Endothelial cell of umbilical vein (primary cell): ENCODE results near the gene SLC35G3. TPM values are rescaled to one million over a fixed set of nuclear protein-coding genes. Genes with fewer than 3 reads are reported as not detected.

Experiments used
- BruUV-seq: library from RNA; stranded (reverse); fragments of 400-500 nt; replicated peaks from 2 replicates; lab custom pipeline; 2021; lab: Mats Ljungman, UMichigan
- CTCF ChIA-PET: fragments of 300-600, 350-600 bp; sonication (Branson Sonifier 250); formaldehyde crosslinking; loops from one replicate; lab custom pipeline; 2021; ENCODE audit warnings: antibody characterized with exemption, inconsistent platforms; lab: Charles Lee
- POLR2A ChIA-PET: fragments of 300-600, 350-600 bp; sonication (Branson Sonifier 250); formaldehyde crosslinking; loops from one replicate; lab custom pipeline; 2021; ENCODE audit warnings: antibody characterized with exemption, inconsistent platforms; lab: Charles Lee
- DNase-seq: peaks from one replicate; pipeline ENCODE4 v3.0.0-alpha.2; 2011; ENCODE audit warnings: low read depth, low spot score
- FAIRE-seq: peaks from 2 replicates; lab custom pipeline; 2011; peaks lifted over from hg19 to GRCh38; lab: Jason Lieb, UNC
- H2AFZ ChIP-seq: 2 replicates; pipeline ENCODE4 v1.6.0; 2012; ENCODE audit warnings: low read depth, low read length, control low read depth, inconsistent platforms
- H3K27ac ChIP-seq: 2 replicates; pipeline ENCODE4 v1.5.1; 2011; ENCODE audit warnings: low read depth, mild to moderate bottlenecking, control low read depth, low read length, moderate library complexity; ENCODE audit not compliant: insufficient read depth
- H3K27me3 ChIP-seq, 2 experiments: 2 replicates each; pipeline versions ENCODE4 v1.6.0 to v1.6.1; 2011; ENCODE audit warnings: low read length in 2 of 2, mixed read lengths in 1 of 2; ENCODE audit not compliant: control insufficient read depth in 2 of 2, insufficient read depth in 2 of 2
- H3K36me3 ChIP-seq, 2 experiments: 2 replicates in 1 of 2; 3 replicates in 1 of 2; pipeline ENCODE4 v1.5.1; 2011; ENCODE audit warnings: low read length in 2 of 2, mild to moderate bottlenecking in 1 of 2, moderate library complexity in 1 of 2; ENCODE audit not compliant: control insufficient read depth in 2 of 2, insufficient read depth in 2 of 2; ENCODE audit errors: extremely low read depth in 1 of 2
- H3K4me1 ChIP-seq: 3 replicates; pipeline ENCODE4 v1.5.1; 2011; ENCODE audit warnings: mild to moderate bottlenecking, low read length; ENCODE audit not compliant: control insufficient read depth, insufficient read depth; ENCODE audit errors: extremely low read depth
- H3K4me2 ChIP-seq: 2 replicates; pipeline ENCODE4 v1.6.1; 2011; ENCODE audit warnings: low read length, control low read depth, mixed read lengths; ENCODE audit not compliant: insufficient read depth
- H3K4me3 ChIP-seq, 3 experiments: fragments of 200-600 bp in 1 of 3; sonication (generic), shearing (Covaris generic) in 1 of 3; replicated peaks in 1 of 3; 2 replicates each; pipeline ENCODE4 v1.5.1; 2011 to 2016; ENCODE audit warnings: control low read depth in 3 of 3, low read length in 3 of 3, mild to moderate bottlenecking in 2 of 3, inconsistent platforms in 1 of 3, low read depth in 1 of 3, moderate library complexity in 1 of 3; ENCODE audit not compliant: insufficient read depth in 1 of 3
- H3K79me2 ChIP-seq: 2 replicates; pipeline ENCODE4 v1.6.0; 2012; ENCODE audit warnings: low read length, inconsistent platforms; ENCODE audit not compliant: control insufficient read depth, insufficient read depth
- H3K9ac ChIP-seq: replicated peaks from 2 replicates; pipeline ENCODE3; 2011; ENCODE audit warnings: low read length, control low read depth; ENCODE audit not compliant: insufficient read depth; ENCODE audit errors: extremely low read depth
- H3K9me1 ChIP-seq: replicated peaks from 3 replicates; pipeline ENCODE4 v1.6.0; 2011; ENCODE audit warnings: mild to moderate bottlenecking, low read length; ENCODE audit not compliant: control insufficient read depth, insufficient read depth; ENCODE audit errors: extremely low read depth
- H3K9me3 ChIP-seq: replicated peaks from 2 replicates; pipeline ENCODE4 v1.5.1; 2012; ENCODE audit warnings: low read length, inconsistent platforms; ENCODE audit not compliant: control insufficient read depth, insufficient read depth
- H4K20me1 ChIP-seq: replicated peaks from 2 replicates; pipeline ENCODE3; 2011; ENCODE audit warnings: mild to moderate bottlenecking, low read length; ENCODE audit not compliant: control insufficient read depth, insufficient read depth; ENCODE audit errors: extremely low read depth
- EZH2 ChIP-seq: IDR thresholded peaks from 2 replicates; pipeline ENCODE4 v1.6.1; 2012; ENCODE audit warnings: borderline replicate concordance, low read depth, mild to moderate bottlenecking, moderate library complexity, low read length, inconsistent platforms; ENCODE audit not compliant: severe bottlenecking
- FOS ChIP-seq: IDR thresholded peaks from 2 replicates; pipeline ENCODE4 v1.6.1; 2011; ENCODE audit warnings: mild to moderate bottlenecking, low read length, moderate library complexity, borderline replicate concordance; ENCODE audit not compliant: insufficient read depth
- GATA2 ChIP-seq: IDR thresholded peaks from 2 replicates; pipeline ENCODE4 v1.7.0; 2011; ENCODE audit warnings: low read depth, mild to moderate bottlenecking, moderate library complexity, mixed read lengths, low read length; ENCODE audit not compliant: insufficient read length, insufficient read depth
- JUN ChIP-seq: IDR thresholded peaks from 2 replicates; pipeline ENCODE4 v1.6.1; 2011; ENCODE audit warnings: borderline replicate concordance, low read depth; ENCODE audit not compliant: insufficient read length, insufficient read depth
- MYC ChIP-seq: IDR thresholded peaks from one replicate; pipeline ENCODE4 v1.6.1; 2011; ENCODE audit warnings: mild to moderate bottlenecking, low read depth, low read length
- POLR2A ChIP-seq: IDR thresholded peaks from 2 replicates; pipeline ENCODE4 v1.6.1; 2012; ENCODE audit warnings: low read depth, mild to moderate bottlenecking, control low read depth, low read length
- POLR2AphosphoS5 ChIP-seq: IDR thresholded peaks from 2 replicates; pipeline ENCODE4 v1.6.1; 2012; ENCODE audit warnings: low read depth, mild to moderate bottlenecking, control low read depth, low read length, moderate library complexity; ENCODE audit not compliant: insufficient read depth
- dilution Hi-C: fragments of 300-500 bp; cut with MboI; formaldehyde crosslinking; loops from one replicate; pipeline ENCODE4 v1.15.0; 2019; ENCODE audit warnings: low sequenced_read_pairs; ENCODE audit not compliant: extremely low pct_ligation_motif_present
- intact Hi-C: fragments of 100-400 bp; cut with micrococcal nuclease; formaldehyde crosslinking; loops from one replicate; pipeline ENCODE4 v1.10.0; 2022
- polyA plus RNA-seq, 4 experiments: library from polyadenylated mRNA; depleted of rRNA in 3 of 4; stranded (reverse) in 3 of 4; unstranded in 1 of 4; fragments of >200 nt; gene quantifications; 2 replicates each; pipeline versions ENCODE4 v1.2.1 to v1.2.3, GENCODE V29; 2011 to 2012; ENCODE audit warnings: missing spikeins in 1 of 4
- total RNA-seq: library from RNA; stranded (reverse); gene quantifications from 2 replicates; pipeline ENCODE4 v1.2.3, GENCODE V29; 2021
- TF ChIP-seq, protein P1 (sequence below): IDR thresholded peaks from 2 replicates; pipeline ENCODE4 v1.6.1; 2011; ENCODE audit not compliant: insufficient read depth, insufficient read length
- TF ChIP-seq, protein P2 (sequence below), 2 donors: IDR thresholded peaks; 1 replicate in 1 of 2; 2 replicates in 1 of 2; pipeline ENCODE4 v1.5.1; 2011; ENCODE audit warnings: low read length in 2 of 2, mild to moderate bottlenecking in 2 of 2, moderate library complexity in 2 of 2, control low read depth in 1 of 2, inconsistent platforms in 1 of 2, low read depth in 1 of 2; ENCODE audit not compliant: insufficient read depth in 1 of 2; ENCODE audit errors: extremely low read depth in 1 of 2

Gene SLC35G3
- total and polyA plus RNA-seq, 2 donors (not counting 3 experiments of a cell fraction or from before 2014, with no cell fraction given), result not detected

DNA sequence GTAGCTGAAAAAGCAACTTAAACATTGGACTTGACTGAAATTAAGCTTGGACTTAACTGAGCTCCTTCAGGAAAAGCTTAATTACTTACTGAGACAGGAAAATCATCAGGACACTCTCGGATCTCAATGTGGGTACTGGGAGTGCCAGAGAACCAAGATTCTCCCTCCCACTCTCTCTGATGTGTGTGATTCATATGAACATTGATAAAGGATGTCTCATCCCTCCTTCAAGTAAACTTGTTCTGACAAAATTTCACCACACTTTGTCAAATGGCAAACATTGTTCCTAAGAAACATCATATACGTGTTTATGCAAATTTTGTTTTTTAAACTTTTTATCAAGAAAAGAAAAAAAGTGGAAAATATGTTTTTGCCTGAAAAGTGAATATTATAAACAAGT lies 44.6 kb upstream of the SLC35G3 start:
- ChIA-PET POLR2A (no interaction called here), CTCF (interaction anchor here (2.1 kb wide), 1 partner anchor 18 kb away, joined by 5 read pairs; no protein-coding TSS in a partner anchor)
- H2AFZ ChIP-seq, result no peak overlapping the region
- intact Hi-C loops (no loop called here), dilution Hi-C loops (no loop called here)
- H4K20me1 ChIP-seq, result no peaks in the 10 kb centered on the region
- peaks cover 4 to 22% of the 10 kb centered on the region in 2 experiments for H3K27me3 ChIP-seq
- no peaks in the 10 kb centered on the region for H3K79me2 ChIP-seq
- no peaks in the 10 kb centered on the region for H3K36me3 ChIP-seq
- no peaks in the 10 kb centered on the region for H3K9me1 ChIP-seq
- H3K9me3 ChIP-seq, result no peaks in the 10 kb centered on the region
- H3K4me1 ChIP-seq, result peaks cover 9% of the 10 kb centered on the region
- DNase-seq (no peak), FAIRE-seq (no peak)
- no peak overlapping the region for H3K4me3 ChIP-seq
- no TSS peak for BruUV-seq
- H3K4me2 ChIP-seq, result no peak overlapping the region
- no peak for TF ChIP-seq JUN
- TF ChIP-seq, protein P1, sequence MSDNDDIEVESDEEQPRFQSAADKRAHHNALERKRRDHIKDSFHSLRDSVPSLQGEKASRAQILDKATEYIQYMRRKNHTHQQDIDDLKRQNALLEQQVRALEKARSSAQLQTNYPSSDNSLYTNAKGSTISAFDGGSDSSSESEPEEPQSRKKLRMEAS, result no peak
- TF ChIP-seq, protein P2, sequence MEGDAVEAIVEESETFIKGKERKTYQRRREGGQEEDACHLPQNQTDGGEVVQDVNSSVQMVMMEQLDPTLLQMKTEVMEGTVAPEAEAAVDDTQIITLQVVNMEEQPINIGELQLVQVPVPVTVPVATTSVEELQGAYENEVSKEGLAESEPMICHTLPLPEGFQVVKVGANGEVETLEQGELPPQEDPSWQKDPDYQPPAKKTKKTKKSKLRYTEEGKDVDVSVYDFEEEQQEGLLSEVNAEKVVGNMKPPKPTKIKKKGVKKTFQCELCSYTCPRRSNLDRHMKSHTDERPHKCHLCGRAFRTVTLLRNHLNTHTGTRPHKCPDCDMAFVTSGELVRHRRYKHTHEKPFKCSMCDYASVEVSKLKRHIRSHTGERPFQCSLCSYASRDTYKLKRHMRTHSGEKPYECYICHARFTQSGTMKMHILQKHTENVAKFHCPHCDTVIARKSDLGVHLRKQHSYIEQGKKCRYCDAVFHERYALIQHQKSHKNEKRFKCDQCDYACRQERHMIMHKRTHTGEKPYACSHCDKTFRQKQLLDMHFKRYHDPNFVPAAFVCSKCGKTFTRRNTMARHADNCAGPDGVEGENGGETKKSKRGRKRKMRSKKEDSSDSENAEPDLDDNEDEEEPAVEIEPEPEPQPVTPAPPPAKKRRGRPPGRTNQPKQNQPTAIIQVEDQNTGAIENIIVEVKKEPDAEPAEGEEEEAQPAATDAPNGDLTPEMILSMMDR (IDR thresholded peaks at IDR 0.05; ENCODE audit: extremely low read depth in 1 of 2, insufficient read depth in 1 of 2, low read depth in 1 of 2, low read length in 2 of 2), result no peak
- no peak for TF ChIP-seq MYC
- TF ChIP-seq FOS, result no peak
- TF ChIP-seq GATA2, result no peak
- no peak for TF ChIP-seq POLR2A
- TF ChIP-seq POLR2AphosphoS5, result no peak
- TF ChIP-seq EZH2, result no peak
- H3K9ac ChIP-seq, result no peak overlapping the region
- no peak overlapping the region for H3K27ac ChIP-seq
